GM18909 (cell line): Measurements from ENCODE around the gene CDK2AP2.
A peak's percentile ranks its signal among the peaks of the same experiment; 100 is the strongest.
"Not testable (repeated sequence)": the region's sequence is repeated elsewhere in the genome, so short reads cannot be mapped to it uniquely, and the experiment has no call there.

Source experiments
- ATAC-seq: cut with Tn5 transposase; IDR thresholded peaks from one replicate; pipeline ENCODE4 v1.9.1; 2021; ENCODE audit warnings: mild to moderate bottlenecking; ENCODE audit not compliant: unreplicated experiment, poor library complexity

CDK2AP2 gene

GRCh38 chr11:67492069-67492727 lies 15.8 kb downstream of the CDK2AP2 start:
- ATAC-seq, result no peak

GRCh38 chr11:67491276-67492068 lies 16.5 kb downstream of the CDK2AP2 start:
- ATAC-seq, result no peak

- ATAC-seq, result no peak
These were observed 17.3 kb downstream of the CDK2AP2 start for GRCh38 chr11:67490727-67491065.

GRCh38 chr11:67489885-67490726 lies 17.9 kb downstream of the CDK2AP2 start:
- ATAC-seq, result no peak

- no peak for ATAC-seq
These were observed 18.6 kb downstream of the CDK2AP2 start for GRCh38 chr11:67489203-67489884.

GRCh38 chr11:67486481-67487195 lies 21.3 kb downstream of the CDK2AP2 start:
- peak; percentile 35 for ATAC-seq

- ATAC-seq, result not testable (repeated sequence)
These were observed 22.0 kb downstream of the CDK2AP2 start for GRCh38 chr11:67485873-67486361.

- no peak for ATAC-seq
These were observed 23.1 kb downstream of the CDK2AP2 start for GRCh38 chr11:67484847-67485311.

GRCh38 chr11:67483831-67484665 lies 23.9 kb downstream of the CDK2AP2 start:
- no peak for ATAC-seq

- peak; percentile 73 for ATAC-seq
These were observed 24.8 kb downstream of the CDK2AP2 start, which contains the start of gene AIP for GRCh38 chr11:67482827-67483798. AIP (plus strand) TSS chr11:67483026; CDS start chr11:67483159, 133 bp downstream.

GRCh38 chr11:67482275-67482826 lies 25.6 kb downstream of the CDK2AP2 start:
- ATAC-seq, result no peak

GRCh38 chr11:67477344-67478050 lies 30.5 kb downstream of the CDK2AP2 start:
- ATAC-seq, result not testable (repeated sequence)

- not testable (repeated sequence) for ATAC-seq
These were observed 31.3 kb downstream of the CDK2AP2 start for GRCh38 chr11:67476692-67477091.

- ATAC-seq, result no peak
These were observed 35.1 kb downstream of the CDK2AP2 start for GRCh38 chr11:67472882-67473281.

GRCh38 chr11:67470337-67471002 lies 37.5 kb downstream of the CDK2AP2 start:
- ATAC-seq, result no peak

GRCh38 chr11:67469508-67469811 lies 38.5 kb downstream of the CDK2AP2 start:
- ATAC-seq, result no peak
